Glomerular endothelial cell (primary cell): Measurements from ENCODE around the gene FXYD5. TPM values are rescaled to one million over a fixed set of nuclear protein-coding genes. Genes with fewer than 3 reads are reported as not detected.
"Not testable (repeated sequence)": the region's sequence is repeated elsewhere in the genome, so short reads cannot be mapped to it uniquely, and the experiment has no call there.

Experiments used
- DNase-seq: peaks from one replicate; pipeline ENCODE4 v3.0.0-alpha.2; 2011; ENCODE audit warnings: low read depth, low spot score; ENCODE audit errors: extremely low read depth
- total RNA-seq: library from RNA; depleted of rRNA; stranded (reverse); fragments of >200 nt; gene quantifications from 2 replicates; pipeline ENCODE4 v1.2.3, GENCODE V29; 2015

Gene FXYD5
- total RNA-seq, 1 donor from 2014 or later, result 105 TPM

DNA sequence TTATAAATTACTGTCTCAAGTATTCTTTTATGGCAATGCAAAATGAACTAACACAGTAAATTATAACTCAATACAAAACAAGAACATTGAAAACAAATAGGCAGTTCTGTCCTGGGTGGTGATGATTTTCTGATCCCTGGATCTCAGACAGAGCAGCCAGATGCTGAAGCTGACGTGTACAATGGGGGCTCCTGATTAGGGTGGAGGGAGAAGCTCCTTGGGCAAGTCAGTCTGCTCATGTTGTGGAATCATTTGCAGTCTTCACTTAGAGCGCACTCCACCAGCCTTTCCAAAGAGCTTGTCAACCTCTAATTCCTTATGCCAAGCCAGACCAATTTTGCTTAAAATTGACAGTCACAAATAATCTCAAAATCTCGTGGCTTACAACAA lies 21.6 kb downstream of the FXYD5 start:
- no peak for DNase-seq

DNA sequence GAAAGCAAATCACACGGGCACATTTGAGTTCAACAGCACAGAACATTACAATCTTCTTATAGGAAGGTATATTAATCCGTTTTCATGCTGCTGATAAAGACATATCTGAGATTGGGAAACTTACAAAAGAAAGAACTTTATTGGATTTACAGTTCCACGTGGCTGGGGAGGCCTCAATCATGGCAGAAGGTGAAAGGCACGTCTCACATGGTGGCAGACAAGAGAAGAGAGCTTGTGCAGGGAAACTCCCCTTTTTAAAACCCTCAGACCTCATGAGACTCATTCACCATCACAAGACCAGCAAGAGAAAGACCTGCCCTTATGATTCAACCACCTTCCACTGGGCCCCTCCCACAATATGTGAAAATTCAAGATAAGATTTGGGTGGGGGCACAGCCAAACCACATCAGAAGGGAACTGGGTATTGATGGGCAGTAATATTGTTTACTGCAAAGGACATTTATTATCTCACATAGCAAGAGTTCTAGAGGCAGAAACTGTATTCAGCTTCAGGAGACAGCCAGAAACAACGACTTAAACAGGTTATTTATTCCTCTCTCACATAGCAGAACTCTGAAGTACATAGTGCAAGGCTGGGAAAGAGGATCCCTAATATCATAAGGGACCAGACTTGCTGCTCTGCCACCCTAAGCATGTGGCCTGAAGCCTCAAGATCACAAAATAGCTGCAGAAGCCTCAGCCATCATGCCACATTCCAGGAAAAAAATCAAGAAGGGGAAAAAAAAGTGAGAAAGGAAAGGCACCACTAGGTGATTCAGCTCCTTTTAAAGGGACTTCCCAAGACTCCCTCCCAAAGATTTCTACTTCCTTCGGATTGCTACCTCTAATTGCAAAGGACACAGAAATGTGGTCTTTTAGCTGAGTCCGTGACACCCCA lies 23.1 kb downstream of the FXYD5 start:
- no peak for DNase-seq

GRCh38 chr19:35178701-35179100 lies 24.2 kb downstream of the FXYD5 start:
- DNase-seq, result no peak

GRCh38 chr19:35179830-35180229 lies 25.3 kb downstream of the FXYD5 start:
- DNase-seq, result no peak

- DNase-seq, result no peak
These were observed 26.9 kb downstream of the FXYD5 start for GRCh38 chr19:35181387-35181786.

DNA sequence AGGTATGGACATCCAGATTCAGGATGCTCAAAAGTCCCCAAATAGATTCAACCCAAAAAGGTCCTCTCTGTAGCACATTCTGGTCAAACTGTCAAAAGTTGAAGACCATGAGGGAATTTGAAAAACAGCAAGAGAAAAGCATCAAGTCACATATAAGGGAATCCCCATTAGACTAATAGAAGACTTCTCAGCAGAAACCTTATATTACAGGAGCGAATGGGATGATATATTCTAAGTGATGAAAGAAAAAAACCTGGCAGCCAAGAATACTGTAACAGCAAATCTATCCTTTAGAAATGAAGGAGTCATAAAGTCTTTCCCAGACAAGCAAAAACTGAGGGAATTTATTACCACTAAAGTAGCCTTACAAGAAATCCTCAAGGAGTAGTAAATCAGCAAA lies 29.7 kb downstream of the FXYD5 start:
- DNase-seq, result no peak

DNA sequence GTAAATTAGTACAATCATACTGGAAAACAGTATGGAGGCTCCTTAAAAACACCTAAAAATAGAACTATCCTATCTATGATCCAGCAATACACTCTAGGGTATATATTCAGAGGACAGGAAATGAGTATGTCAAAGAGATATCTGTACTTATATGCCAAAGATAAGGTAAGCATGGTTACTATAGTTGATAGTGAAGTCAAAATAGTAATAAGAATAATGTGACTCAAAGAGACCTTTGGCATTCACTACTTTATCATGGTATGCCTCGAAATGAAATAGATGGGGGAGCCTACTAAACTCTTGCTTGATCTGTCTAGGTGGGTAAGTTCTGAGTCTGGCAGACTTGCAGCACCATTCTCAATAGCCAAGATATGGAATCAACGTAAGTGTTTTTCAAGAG lies 30.3 kb downstream of the FXYD5 start:
- DNase-seq, result no peak

DNA sequence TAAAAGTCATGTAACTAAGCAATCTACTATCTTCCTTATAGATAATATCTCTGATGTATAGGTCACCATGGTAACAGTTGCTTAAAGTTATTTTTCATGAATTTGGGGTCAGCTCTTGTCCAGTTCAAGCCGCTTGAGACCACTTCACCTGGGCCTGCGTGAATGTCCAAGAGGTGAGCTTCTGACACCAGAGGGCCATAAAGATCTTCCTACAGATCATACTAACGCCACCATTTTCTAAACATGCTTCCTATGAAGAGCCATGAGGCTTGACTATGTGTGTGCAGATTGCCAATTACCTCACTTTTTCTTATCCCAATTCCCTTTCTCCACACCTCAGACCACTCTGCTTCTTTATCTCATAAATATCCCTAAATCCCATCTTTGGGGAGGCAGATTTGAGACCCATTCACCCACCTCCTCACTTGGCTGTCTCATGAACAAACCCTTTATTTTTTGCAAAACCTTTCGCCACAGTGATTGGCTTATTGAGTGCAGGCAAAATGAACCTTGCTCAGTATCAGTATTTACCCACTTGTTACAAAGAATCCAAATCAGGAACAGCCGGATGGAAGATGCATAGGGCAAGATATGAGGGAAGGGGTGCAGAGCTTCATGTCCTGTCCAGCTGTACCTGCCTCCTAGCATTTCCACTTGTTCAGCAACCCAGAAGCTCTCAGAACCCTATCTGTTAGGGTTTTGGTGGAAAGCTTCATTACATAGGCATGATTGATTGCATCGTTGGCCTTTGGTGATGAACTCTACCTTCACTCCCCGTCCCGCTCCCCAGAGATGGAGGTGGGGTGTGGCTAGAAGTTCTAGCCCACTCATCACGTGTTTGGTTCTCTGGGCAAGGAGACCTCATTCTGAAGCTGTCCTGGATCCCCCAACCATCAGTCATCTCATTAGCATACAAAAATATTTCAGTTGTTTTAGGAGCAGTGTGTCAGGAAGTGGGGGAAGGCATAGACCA lies 39.8 kb downstream of the FXYD5 start:
- DNase-seq, result no peak

DNA sequence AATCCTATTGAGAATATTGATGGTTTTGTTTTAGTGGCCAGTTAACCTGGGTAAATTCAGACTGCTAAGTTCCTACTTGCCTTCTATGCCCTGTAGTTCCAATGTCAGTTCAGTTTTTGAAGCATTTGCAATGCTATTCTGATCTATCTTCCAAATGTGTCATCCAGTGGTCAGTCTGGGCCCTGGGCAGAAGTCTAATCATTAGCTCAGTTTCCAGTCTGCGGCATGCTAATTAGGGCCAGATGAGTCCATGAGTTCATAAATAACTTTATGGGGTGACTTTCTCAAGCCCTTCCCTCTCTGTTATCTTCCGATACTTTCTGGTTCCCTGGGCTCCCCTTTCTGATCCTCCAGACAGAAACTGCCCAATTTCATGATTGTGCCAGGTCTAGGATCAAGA lies 41.3 kb downstream of the FXYD5 start:
- DNase-seq, result no peak

- DNase-seq, result not testable (repeated sequence)
These were observed 42.3 kb downstream of the FXYD5 start for GRCh38 chr19:35196861-35197260.

GRCh38 chr19:35199481-35199880 lies 44.9 kb downstream of the FXYD5 start:
- DNase-seq, result no peak

DNA sequence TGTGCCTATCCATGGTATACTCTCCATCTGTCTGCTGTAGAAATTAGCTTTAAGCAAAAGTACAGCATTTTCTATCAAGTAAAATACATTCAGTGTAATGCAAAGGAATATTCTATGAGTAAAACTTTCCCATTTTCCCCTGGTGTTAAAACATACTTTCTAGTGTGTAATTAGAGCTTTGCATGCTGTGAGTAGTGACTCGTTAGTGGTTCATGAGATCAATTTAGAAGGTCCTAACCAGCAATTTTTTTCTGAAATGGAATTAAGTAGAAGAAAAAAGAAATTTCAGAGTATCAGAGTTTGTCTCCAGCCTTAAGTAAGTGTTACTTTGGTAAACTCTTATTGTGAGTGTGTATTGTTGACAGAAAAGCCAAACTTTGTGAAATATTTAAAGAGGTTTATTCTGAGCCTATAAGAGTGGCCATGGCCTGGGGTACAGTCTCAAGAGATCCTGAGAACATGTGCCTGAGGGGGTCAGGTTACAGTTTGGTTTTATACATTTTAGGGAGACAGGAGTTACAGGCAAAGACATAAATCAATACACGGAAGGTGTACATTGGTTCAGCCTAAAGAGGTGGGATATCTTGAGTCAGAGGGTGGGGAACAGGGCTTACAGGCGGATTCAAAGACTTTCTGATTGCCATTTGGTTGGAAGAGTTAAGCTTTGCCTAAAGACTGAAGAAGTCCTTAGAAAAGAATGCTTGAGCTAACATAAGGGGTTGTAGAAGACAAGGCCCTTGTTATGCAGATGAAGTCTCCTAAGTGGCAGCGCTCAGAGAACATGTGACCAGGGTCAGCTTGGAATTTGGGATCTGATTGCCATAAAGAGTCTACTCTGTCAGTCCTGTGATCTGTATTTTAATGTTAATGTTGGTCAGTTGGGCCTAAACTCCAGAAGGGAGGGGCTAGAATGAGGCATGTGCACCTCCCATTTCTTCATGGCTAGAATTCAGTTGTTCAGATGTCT lies 48.5 kb downstream of the FXYD5 start:
- DNase-seq, result no peak

DNA sequence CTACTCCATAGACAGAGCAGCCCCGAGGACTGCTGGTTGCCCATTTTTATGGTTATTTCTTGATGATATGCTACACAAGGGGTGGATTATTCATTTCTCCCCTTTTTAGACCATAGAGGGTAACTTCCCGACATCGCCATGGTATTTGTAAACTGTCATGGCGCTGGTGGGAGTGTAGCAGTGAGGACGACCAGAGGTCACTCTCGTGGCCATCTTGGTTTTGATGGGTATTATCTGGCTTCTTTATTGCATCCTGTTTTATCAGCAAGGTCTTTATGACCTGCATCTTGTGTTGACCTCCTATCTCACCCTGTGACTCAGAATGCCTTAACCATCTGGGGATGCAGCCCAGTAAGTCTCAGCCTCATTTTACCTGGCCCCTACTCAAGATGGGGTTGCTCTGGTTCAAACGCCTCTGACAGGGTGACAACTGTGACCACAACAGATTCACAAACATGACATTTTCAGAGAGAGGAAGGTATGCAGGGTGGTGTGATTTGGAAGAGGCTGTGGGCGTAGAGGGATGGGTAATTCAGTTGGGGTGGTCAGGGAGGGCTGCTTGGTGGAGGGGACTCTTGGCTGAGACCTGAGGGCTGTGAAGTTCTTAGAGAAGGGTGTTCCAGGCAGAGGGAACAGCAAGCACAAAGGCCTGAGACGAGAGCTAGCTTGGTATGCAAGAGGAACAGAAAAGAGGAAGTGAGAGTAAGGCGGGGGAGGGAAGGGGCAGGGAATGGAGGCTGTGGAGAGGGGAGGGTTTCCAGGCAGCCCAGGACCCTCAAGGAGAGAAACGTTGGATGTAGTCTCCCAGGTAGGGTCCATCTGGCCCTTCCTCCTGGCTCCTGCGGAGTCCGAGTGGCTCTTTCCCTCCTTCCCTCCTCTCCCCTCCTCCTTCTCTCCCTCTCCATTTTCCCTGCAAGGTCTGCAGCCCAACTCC lies 50.5 kb downstream of the FXYD5 start:
- DNase-seq, result no peak

DNA sequence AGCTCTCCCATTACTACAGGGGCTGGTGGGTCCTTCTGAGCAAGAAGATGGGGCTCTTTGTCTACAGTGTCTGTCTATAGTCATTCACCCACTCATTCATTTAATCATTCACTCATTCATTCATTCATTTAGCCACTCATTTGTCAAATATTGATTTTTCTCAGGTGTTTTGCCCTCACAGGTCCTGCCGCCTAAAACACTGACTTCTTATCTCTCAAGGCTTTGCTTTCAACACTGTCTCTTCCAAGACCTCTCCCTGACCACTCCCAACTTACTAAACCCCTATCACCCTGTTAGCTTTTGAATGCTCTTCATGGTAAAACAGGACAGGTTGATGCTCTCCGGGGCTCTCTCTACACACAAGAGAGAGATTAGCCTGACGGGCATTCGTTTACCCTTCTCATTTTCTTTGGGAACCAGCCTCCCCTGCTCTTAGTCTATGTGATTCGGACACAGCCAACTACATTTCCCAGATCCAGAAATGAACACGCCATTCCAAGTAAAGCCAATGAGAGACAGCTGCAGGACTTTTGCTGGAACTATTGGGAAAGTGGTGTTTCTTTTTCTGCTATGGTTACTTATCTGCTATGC lies 51.3 kb downstream of the FXYD5 start:
- DNase-seq, result no peak

GRCh38 chr19:35206379-35206778 lies 51.8 kb downstream of the FXYD5 start:
- no peak for DNase-seq

DNA sequence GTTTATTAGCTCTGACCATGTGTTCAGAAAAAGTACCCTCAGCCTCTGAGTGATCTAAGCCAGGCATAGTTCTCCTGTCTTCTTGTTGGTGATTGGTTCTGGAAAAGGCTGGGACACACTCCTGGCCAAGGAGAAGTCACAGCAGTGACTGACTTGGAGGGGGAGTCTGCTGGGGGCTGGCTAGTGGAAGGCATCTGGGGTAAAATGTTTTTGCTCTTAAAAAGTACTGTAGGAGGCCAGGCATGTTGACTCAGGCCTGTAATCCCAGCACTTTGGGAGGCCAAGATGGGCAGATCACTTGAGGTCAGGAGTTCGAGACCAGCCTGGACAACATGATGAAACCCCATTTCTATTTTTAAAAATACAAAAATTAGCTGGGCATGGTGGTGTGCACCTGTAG lies 52.3 kb downstream of the FXYD5 start:
- no peak for DNase-seq

DNA sequence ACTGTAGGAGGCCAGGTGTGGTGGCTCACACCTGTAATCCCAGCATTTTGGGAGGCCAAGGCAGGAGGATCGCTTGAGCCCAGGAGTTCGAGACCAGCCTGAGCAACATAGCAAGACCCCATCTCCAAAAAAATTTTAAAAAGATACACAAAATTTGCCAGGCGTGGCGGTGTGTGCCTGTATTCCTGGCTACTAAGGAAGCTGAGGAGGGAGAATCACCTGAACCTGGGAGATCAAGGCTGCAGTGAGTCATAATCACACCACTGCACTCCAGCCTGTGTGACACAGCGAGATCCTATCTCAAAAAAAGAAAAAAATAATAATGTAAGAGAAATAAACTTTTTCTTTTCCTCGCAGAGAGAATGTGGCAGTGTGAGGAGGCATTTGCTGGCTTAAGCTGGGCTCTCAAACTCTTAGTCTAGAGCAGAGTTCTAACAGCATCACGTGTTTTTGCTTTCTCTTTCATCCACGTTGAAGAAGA lies 52.9 kb downstream of the FXYD5 start:
- no peak for DNase-seq

- no peak for DNase-seq
These were observed 53.6 kb downstream of the FXYD5 start for GRCh38 chr19:35208121-35208520.

DNA sequence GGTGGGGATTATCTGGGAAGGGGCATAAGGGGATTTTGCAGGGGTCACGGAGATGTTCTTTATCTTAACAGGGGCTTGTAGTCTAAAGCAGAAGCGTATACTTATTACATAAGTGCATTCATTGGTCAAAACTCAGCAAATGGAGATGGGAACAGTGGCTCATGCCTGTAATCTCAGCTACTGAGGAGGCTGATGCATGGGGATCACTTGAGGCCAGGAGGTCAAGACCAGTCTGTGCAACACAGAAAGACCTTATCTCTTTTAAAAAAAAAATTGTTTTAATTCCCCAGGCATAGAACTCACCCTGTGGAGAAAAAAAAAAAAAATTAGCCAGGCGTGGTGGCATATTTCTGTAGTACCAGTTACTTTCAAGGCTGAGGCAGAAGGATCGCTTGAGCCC lies 55.1 kb downstream of the FXYD5 start:
- DNase-seq, result no peak
